ENCODE measurements around the gene ADARB1. TPM values are rescaled to one million over a fixed set of nuclear protein-coding genes. Genes with fewer than 3 reads are reported as not detected.

ADARB1 gene
- total RNA-seq, 4 donors from 2014 or later, result 18.2 to 57.6 (median 32.0) TPM

DNA sequence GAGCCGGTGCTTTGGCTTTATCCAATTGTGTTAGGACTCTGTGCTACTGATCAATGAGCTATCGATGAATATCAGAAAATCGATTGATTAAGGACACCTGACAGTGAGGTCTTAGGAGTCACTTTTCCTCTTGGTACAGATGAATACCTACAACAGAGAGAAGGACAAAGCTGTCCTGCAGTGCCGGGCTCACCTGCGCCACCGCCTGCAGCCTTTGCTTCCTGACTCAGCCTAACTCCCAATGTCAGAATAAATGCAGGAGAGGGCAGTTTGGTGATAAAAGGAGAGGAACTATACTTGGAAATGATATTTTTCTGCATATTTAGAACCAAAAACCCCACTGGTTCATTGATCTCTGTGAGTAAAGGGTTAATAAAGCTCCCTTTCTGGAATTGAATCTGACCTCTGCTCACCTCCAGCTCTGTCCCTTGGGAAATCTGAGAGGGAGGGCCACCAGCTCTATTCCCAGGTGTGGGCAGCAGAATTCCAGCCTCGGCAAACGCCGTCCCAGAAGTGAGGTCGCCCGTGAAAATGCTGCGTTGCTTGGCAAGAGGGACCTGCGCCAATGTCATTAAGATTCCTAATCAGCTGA is 174.0 kb downstream of the ADARB1 start:
- Histone ChIP-seq H3K36me3 (no peaks in the 10 kb centered on the region), H3K4me3 (peak overlapping the region in 2 of 4 donors; percentile 26 to 31), H3K4me1 (peaks cover 0 to 10% (median 3%) of the 10 kb centered on the region in 4 donors), H3K9me3 (peaks cover 0 to 18% (median 2%) of the 10 kb centered on the region in 4 donors), H3K27me3 (peaks cover 0 to 16% of the 10 kb centered on the region in 2 donors), H3K27ac (peak overlapping the region in 1 of 4 donors; percentile 12)
- DNase-seq (ENCODE audit: low spot score in 2 of 2), result no peak
- TF ChIP-seq EP300 (IDR thresholded peaks at IDR 0.05) (no peak), POLR2A (IDR thresholded peaks at IDR 0.05) (no peak)
- TF ChIP-seq, protein P1, sequence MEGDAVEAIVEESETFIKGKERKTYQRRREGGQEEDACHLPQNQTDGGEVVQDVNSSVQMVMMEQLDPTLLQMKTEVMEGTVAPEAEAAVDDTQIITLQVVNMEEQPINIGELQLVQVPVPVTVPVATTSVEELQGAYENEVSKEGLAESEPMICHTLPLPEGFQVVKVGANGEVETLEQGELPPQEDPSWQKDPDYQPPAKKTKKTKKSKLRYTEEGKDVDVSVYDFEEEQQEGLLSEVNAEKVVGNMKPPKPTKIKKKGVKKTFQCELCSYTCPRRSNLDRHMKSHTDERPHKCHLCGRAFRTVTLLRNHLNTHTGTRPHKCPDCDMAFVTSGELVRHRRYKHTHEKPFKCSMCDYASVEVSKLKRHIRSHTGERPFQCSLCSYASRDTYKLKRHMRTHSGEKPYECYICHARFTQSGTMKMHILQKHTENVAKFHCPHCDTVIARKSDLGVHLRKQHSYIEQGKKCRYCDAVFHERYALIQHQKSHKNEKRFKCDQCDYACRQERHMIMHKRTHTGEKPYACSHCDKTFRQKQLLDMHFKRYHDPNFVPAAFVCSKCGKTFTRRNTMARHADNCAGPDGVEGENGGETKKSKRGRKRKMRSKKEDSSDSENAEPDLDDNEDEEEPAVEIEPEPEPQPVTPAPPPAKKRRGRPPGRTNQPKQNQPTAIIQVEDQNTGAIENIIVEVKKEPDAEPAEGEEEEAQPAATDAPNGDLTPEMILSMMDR (IDR thresholded peaks at IDR 0.05), result no peak
- 43 to 55% methylated on average over 13 of the region's 13 CpGs for WGBS, 2 donors

DNA sequence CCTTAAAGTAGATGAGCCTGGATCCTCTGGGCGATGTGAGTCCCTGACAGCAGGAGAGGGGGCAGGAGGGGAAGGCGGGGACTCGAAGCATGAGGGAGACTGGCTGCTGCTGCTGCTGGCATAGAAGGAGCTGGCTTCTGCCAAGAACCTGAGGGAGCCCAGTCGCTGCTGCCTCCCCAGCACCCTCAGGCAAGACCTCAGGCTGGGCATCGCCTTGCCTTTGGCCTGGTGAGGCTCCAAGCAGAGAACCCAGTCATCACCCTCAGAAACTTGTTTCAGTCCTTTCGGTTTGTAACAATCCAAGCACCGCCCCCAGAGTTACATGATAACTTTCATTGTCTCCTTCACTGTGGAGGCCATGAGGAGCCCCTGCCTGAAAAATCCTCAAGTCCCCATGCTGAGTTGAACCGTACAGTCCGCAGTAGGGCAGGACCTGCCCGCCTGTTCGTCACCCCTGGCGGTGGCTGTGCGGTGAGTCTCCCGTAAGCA is 174.6 kb downstream of the ADARB1 start:
- Histone ChIP-seq H3K27me3 (peaks cover 0 to 20% of the 10 kb centered on the region in 2 donors), H3K4me1 (peaks cover 0 to 10% (median 3%) of the 10 kb centered on the region in 4 donors), H3K36me3 (no peaks in the 10 kb centered on the region), H3K27ac (peak overlapping the region in 2 of 4 donors; percentile 12 to 16), H3K9me3 (peaks cover 0 to 12% (median under 1%) of the 10 kb centered on the region in 4 donors), H3K4me3 (peak overlapping the region in 2 of 4 donors; percentile 26 to 31)
- WGBS, 2 donors, result 38 to 42% methylated on average over 13 to 14 of the region's 14 CpGs
- DNase-seq (ENCODE audit: low spot score in 2 of 2), result no peak
- TF ChIP-seq EP300 (IDR thresholded peaks at IDR 0.05) (no peak), POLR2A (IDR thresholded peaks at IDR 0.05) (no peak)
- TF ChIP-seq, protein P1 (IDR thresholded peaks at IDR 0.05), result no peak

DNA sequence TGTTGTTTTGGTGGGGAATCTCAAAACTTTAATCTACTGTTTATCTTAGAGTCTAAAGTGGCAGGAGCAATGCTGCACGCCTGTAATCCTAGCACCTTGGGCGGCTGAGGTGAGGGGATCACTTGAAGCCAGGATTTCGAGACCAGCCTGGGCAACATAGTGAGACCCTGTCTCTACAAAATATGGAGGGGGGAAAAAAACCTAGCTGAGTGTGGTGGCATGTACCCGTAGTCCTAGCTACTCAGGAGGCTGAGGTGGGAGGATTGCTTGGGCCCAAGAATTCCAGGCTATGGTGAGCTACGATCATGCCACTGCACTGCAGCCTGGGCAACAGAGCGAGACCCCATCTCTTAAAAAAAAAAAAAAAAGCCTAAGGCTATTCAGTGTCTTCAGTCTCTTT is 175.2 kb downstream of the ADARB1 start:
- 95 to 97% methylated on average over 6 of the region's 6 CpGs for WGBS, 2 donors
- no peaks in the 10 kb centered on the region for H3K36me3 ChIP-seq
- H3K4me3 ChIP-seq, result no peak overlapping the region
- no peak for DNase-seq (ENCODE audit: low spot score in 2 of 2)
- peaks cover 0 to 27% of the 10 kb centered on the region in 2 donors for H3K27me3 ChIP-seq
- peaks cover 0 to 5% (median 0%) of the 10 kb centered on the region in 4 donors for H3K9me3 ChIP-seq
- peaks cover 0 to 10% (median 3%) of the 10 kb centered on the region in 4 donors for H3K4me1 ChIP-seq
- TF ChIP-seq, protein P1 (IDR thresholded peaks at IDR 0.05), result no peak
- TF ChIP-seq EP300 (IDR thresholded peaks at IDR 0.05), result no peak
- no peak for TF ChIP-seq POLR2A (IDR thresholded peaks at IDR 0.05)
- H3K27ac ChIP-seq, result peak overlapping the region in 1 of 4 donors; percentile 16

DNA sequence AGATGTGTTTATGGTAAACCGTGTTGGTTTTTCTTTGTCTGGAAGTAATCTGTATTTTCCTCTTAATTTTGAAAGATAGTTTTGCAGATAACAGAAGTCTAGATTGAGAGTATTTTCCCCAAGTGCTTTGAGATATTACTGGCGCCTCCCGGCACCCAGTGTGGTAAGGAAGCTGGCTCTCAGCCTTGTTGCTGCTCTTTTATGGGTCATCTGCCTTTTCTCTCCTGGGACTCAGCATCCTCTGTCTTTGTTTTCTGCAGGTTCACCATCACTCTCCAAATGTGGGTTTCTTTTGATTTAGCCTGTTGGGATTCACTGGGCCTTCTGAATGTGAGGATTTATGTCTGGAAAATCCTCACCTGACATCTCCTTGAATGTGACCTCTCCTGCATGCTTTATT is 175.9 kb downstream of the ADARB1 start:
- Histone ChIP-seq H3K4me3 (no peak overlapping the region), H3K27ac (no peak overlapping the region), H3K9me3 (peaks cover 0 to 4% (median 0%) of the 10 kb centered on the region in 4 donors), H3K36me3 (no peaks in the 10 kb centered on the region), H3K4me1 (peaks cover 0 to 10% (median 3%) of the 10 kb centered on the region in 4 donors), H3K27me3 (peaks cover 0 to 27% of the 10 kb centered on the region in 2 donors)
- DNase-seq (ENCODE audit: low spot score in 2 of 2), result no peak
- TF ChIP-seq EP300 (IDR thresholded peaks at IDR 0.05), result no peak
- TF ChIP-seq POLR2A (IDR thresholded peaks at IDR 0.05), result no peak
- TF ChIP-seq, protein P1 (IDR thresholded peaks at IDR 0.05), result no peak
- 92 to 94% methylated on average over 3 of the region's 3 CpGs for WGBS, 2 donors

DNA sequence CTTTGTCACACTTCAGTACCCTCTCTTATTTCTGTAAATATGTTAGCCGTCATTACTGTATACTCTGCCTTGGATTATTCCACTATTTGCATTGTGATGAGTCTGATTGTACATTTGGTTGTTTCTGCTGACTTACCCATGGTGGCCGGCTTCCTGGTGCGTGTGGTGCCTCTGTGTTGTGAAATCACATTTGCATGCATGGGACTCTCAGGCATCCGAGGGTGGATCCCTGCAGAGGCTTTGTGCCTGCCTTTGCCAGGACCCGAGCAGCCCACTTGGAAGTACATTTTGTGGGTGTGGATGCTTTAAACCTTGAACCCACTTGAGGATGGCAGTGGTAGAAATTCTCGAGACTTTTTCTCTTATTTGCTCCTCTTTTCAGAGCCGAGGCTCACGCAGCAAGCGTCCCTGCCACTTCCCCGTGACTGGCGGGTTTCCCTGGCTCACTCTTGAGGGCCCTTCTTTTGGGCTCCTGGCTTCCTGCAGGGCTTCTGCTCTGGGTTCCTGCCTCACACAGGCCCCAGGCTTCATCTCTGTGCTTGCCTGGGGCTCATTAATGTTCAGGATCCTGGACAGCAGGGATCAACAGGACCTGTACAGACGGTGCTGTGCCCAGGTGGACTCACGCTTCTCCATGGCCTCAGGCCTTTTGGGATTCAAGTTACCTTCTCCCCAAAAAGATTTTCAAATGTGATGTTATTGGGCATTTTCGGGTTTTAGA is 176.7 kb downstream of the ADARB1 start:
- Histone ChIP-seq H3K36me3 (no peaks in the 10 kb centered on the region), H3K27ac (no peak overlapping the region), H3K4me3 (no peak overlapping the region), H3K4me1 (peaks cover 0 to 10% (median 3%) of the 10 kb centered on the region in 4 donors), H3K27me3 (peaks cover 0 to 35% of the 10 kb centered on the region in 2 donors), H3K9me3 (peaks cover 0 to 4% (median 0%) of the 10 kb centered on the region in 4 donors)
- TF ChIP-seq EP300 (IDR thresholded peaks at IDR 0.05), result no peak
- TF ChIP-seq POLR2A (IDR thresholded peaks at IDR 0.05), result no peak
- DNase-seq (ENCODE audit: low spot score in 2 of 2), result no peak
- 92 to 93% methylated on average over 14 of the region's 14 CpGs for WGBS, 2 donors

Measured in tibial nerve (tissue), 4 donors.